Kidney epithelial cell (primary cell): Measurements from ENCODE around the gene LAMC2. TPM values are rescaled to one million over a fixed set of nuclear protein-coding genes. Genes with fewer than 3 reads are reported as not detected.
A peak's percentile ranks its signal among the peaks of the same experiment; 100 is the strongest.

Experiments used
- DNase-seq: peaks from one replicate; pipeline ENCODE4 v3.0.0-alpha.2; 2010; ENCODE audit warnings: low read depth
- H3K27me3 ChIP-seq: 2 replicates; pipeline ENCODE4 v1.6.0; 2011; ENCODE audit warnings: low read length; ENCODE audit not compliant: control insufficient read depth, insufficient read depth
- H3K36me3 ChIP-seq: 2 replicates; pipeline ENCODE4 v1.5.1; 2011; ENCODE audit warnings: low read length; ENCODE audit not compliant: control insufficient read depth, insufficient read depth
- H3K4me3 ChIP-seq: 2 replicates; pipeline ENCODE4 v1.5.1; 2011; ENCODE audit warnings: low read depth, mild to moderate bottlenecking, control low read depth, low read length
- CTCF ChIP-seq: IDR thresholded peaks from 2 replicates; pipeline ENCODE4 v1.5.1; 2011; ENCODE audit warnings: mild to moderate bottlenecking, moderate library complexity, low read length, control low read depth, inconsistent platforms; ENCODE audit not compliant: insufficient read depth, poor library complexity, severe bottlenecking
- total RNA-seq: library from RNA; depleted of rRNA; stranded (reverse); fragments of >200 nt; gene quantifications from 2 replicates; pipeline ENCODE4 v1.2.3, GENCODE V29; 2015

The LAMC2 gene
- total RNA-seq, 1 donor from 2014 or later = 1,180 TPM

- Histone ChIP-seq H3K36me3 (no peaks in the 10 kb centered on the region), H3K4me3 (no peak overlapping the region), H3K27me3 (no peaks in the 10 kb centered on the region)
- no peak for TF ChIP-seq CTCF
- no peak for DNase-seq
These were observed 20.6 kb downstream of the LAMC2 start for GRCh38 chr1:183206538-183207122.

GRCh38 chr1:183209533-183210158, 23.6 kb downstream of the LAMC2 start:
- no peak for TF ChIP-seq CTCF
- Histone ChIP-seq H3K4me3 (no peak overlapping the region), H3K27me3 (no peaks in the 10 kb centered on the region), H3K36me3 (no peaks in the 10 kb centered on the region)
- DNase-seq = peak; percentile 78

- H3K4me3 ChIP-seq = no peak overlapping the region
- DNase-seq = no peak
- peaks cover 2% of the 10 kb centered on the region for H3K36me3 ChIP-seq
- no peak for TF ChIP-seq CTCF
- no peaks in the 10 kb centered on the region for H3K27me3 ChIP-seq
These were observed 24.6 kb downstream of the LAMC2 start for GRCh38 chr1:183210681-183211080.

- no peaks in the 10 kb centered on the region for H3K27me3 ChIP-seq
- H3K36me3 ChIP-seq = peaks cover 2% of the 10 kb centered on the region
- no peak for TF ChIP-seq CTCF
- DNase-seq = no peak
- no peak overlapping the region for H3K4me3 ChIP-seq
These were observed 26.8 kb downstream of the LAMC2 start for GRCh38 chr1:183212870-183213269.

- TF ChIP-seq CTCF = no peak
- H3K4me3 ChIP-seq = no peak overlapping the region
- H3K36me3 ChIP-seq = peaks cover 2% of the 10 kb centered on the region
- no peaks in the 10 kb centered on the region for H3K27me3 ChIP-seq
- no peak for DNase-seq
These were observed 28.2 kb downstream of the LAMC2 start for GRCh38 chr1:183214021-183214970.
